HG02852 (cell line): Measurements from ENCODE around the gene CDKN2B-AS1.
A peak's percentile ranks its signal among the peaks of the same experiment; 100 is the strongest.

ENCODE experiments used
- ATAC-seq: cut with Tn5 transposase; IDR thresholded peaks from one replicate; pipeline ENCODE4 v1.9.1; 2021; ENCODE audit warnings: mild to moderate bottlenecking, moderate library complexity; ENCODE audit not compliant: unreplicated experiment

Gene CDKN2B-AS1

DNA sequence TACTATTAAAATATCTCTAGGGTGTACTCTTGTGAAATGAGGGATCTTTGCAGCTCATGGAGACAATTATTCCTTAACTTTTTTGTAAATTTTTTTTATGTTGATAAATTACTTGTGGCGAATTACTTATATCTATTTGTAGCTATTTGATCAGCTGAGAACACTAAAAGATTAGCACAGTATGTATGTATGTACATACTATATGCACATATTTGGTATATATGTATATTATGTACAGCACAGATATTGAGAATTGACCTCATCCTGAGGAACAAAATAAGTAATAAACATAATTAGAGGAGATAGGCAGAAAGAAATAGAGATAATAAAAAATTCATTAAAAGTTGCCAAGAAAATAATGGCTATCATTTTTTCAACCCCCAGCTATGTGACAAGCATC is 12.2 kb upstream of the CDKN2B-AS1 start:
- ATAC-seq = no peak

GRCh38 chr9:21982861-21983560 is 11.6 kb upstream of the CDKN2B-AS1 start:
- ATAC-seq = no peak

GRCh38 chr9:21983561-21983935 is 11.0 kb upstream of the CDKN2B-AS1 start:
- ATAC-seq = no peak

- ATAC-seq = no peak
Observed at GRCh38 chr9:21984101-21984500, 10.5 kb upstream of the CDKN2B-AS1 start.

GRCh38 chr9:21985964-21986667 is 8.5 kb upstream of the CDKN2B-AS1 start:
- ATAC-seq = peak; percentile 45

DNA sequence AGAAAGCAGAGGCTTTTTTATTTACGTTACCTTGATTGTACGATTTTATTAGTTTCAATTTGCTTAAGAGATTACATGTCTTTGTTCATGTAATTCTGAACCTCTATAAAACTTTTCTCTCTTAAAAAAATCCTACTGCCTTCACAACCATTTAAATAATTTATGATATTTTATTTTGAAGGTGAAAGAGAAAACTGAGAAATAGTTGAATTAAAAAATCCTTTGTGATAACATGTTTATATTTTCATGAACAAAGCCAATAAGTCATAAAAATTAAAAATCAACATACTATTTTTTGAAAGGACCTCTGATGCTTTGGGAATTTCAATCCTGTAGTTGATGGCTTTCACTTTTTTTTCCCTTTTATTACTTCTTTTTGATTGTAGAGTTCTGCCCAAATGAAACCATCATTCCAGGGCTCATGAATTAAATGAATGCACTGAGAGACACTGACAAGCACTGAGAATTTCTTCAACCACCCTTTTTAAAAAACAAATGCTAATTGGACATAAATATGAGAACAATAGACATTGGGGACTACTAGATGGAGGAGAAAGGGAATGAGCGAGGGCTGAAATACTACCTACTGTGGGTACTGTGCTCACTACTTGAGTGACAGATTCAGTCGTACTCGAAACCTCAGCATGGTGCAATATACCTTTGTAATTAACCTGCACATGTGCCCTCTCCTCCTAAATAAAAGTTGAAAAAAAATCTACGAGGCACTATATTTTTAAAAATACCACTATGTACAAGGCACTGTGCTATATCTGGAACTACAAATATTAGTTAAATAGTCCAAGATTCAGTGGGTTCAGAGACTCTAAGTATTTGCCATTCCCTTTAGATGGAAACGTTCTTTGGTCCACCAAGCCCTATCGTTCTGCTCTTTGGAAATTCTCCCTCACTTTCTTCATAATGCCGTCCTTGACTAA is 6.3 kb upstream of the CDKN2B-AS1 start:
- ATAC-seq = no peak

- no peak for ATAC-seq
Observed at GRCh38 chr9:21989440-21990189, 5.0 kb upstream of the CDKN2B-AS1 start.

DNA sequence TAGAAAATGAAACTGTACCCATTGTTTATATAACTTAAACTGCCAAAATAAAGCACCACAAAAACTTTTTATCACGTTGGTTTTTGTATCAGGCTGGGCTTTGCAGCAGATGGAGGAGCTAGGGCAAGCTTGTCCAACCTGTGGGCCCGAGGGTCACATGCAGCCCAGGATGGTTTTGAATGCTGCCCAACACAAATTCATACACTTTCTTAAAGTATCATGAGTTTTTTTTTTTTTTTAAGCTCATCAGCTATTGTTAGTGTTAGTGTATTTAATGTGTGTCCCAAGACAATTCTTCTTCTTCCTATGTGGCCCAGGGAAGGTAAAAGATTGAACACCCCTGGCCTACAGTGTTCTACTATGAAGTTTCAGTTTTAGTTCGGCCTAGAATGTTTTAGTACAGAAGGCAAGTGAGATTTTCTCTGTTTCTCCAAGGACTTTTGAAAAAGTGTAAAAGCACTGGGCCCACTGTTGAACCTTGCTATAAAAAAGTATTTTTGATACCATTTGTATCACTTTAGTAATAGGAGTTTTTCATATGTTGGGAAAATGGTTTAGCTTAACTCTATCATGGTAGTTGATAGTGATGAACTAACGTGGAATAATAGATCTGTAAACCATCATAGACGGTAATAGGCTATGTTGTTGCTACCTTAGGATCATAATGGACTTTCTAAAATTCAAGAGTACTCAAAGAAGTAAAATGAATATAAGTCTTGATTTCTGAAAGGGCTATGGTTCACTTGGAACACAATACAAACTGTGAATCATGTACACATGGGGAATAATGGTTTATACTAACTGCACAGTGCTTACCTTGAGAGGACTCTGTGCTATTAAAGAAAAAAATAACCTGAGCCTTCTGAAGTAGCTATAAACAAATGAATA is 3.3 kb upstream of the CDKN2B-AS1 start:
- no peak for ATAC-seq

DNA sequence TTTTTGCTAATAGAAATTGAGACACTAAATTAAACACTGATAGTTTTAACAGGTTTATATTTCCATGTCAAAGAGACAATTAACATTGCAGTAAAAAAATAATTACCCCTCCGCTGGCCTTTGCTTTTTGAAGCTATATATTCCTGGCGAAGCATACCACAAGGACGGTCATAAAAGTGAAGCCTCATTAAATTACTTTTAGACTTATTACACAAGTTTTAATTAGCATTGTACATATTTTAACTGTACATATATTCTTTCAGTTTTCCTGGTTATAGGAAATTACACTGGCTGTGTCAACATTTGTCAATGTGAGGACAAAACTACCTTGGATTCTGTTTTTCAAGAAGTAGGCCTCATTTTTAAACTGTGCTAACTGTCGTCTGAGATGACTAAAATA is 1.6 kb upstream of the CDKN2B-AS1 start:
- no peak for ATAC-seq

DNA sequence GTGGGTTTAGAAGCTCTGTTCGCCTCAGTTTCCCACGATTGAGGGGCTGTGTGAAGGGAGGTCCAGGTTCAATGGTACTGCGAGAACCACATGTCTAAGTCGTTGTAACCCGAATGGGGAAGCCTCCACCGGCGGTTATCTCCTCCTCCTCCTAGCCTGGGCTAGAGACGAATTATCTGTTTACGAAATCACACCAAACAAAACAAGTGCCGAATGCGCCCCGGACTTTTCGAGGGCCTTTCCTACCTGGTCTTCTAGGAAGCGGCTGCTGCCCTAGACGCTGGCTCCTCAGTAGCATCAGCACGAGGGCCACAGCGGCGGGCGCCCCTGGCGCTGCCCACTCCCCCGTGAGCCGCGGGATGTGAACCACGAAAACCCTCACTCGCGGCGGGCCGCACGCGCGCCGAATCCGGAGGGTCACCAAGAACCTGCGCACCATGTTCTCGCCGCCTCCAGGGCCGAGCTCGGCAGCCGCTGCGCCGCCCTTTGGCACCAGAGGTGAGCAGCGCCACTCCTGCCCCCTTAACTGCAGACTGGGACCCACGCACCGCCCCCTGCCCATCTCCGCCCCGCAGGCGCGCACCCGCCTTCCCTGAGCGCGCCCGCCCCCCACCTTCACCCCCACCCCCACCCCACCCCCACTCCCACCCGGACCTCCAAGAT is 567 bp upstream of the CDKN2B-AS1 start, which contains the start of gene CDKN2A:
CDKN2A (minus strand) TSS at position 500 of the 663 bp plus-strand sequence.
- peak; percentile 35 for ATAC-seq

GRCh38 chr9:21995006-21995665 is 545 bp downstream of the CDKN2B-AS1 start:
- peak; percentile 84 for ATAC-seq

- ATAC-seq = peak; percentile 20
Observed at GRCh38 chr9:21995666-21996398, 1.2 kb downstream of the CDKN2B-AS1 start.

GRCh38 chr9:21996438-21996837 is 1.8 kb downstream of the CDKN2B-AS1 start:
- ATAC-seq = no peak

- no peak for ATAC-seq
Observed at GRCh38 chr9:21996858-21997257, 2.3 kb downstream of the CDKN2B-AS1 start.

DNA sequence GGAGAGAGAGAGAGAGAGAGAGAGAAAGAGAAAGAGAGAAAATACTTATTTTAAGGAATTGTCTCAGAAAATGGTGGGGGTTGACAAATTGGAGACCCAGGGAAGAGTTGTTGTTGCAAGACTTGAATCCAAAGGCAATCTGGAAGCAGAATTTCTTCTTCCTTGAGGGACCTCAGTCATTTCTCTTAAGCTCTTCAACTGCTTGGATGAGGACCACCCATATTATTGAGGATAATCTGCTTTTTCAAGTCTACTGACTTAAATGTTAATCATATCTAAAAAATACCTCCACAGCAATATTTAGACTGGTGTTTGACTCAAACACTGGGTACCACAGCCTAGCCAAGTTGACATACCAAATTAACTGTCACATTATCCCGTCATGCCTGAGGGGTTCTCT is 2.9 kb downstream of the CDKN2B-AS1 start:
- ATAC-seq = no peak

DNA sequence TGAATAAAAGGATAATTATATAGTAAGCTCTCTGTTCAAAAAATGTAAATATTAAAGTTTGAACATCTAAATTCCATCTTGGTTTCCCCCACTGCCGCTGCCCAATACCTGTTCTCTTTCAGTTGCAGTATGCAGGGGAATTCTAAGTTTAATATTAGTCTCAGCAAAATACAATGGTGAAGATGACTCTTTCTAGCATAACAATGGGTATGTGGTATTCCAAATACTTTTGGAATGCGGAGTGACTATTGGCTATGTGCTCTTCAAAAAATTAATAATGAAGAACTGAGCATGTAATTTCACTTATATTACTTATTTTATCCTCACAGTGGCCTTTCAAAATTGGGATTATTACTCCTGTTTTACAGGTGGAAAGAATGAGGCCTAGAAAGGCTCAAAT is 3.4 kb downstream of the CDKN2B-AS1 start:
- ATAC-seq = no peak

- no peak for ATAC-seq
Observed at GRCh38 chr9:22002038-22002437, 7.4 kb downstream of the CDKN2B-AS1 start.
